AG10803 (cell line): ENCODE data around the gene PLXDC2.

Experiments used
- DNase-seq: peaks from one replicate; pipeline ENCODE4 v3.0.0; 2010; ENCODE audit warnings: low read depth
- H3K4me3 ChIP-seq: 2 replicates; pipeline ENCODE4 v1.5.1; 2011; ENCODE audit warnings: mild to moderate bottlenecking, low read length, control low read depth
- TF ChIP-seq, protein P1 (sequence below): conservative IDR thresholded peaks from 2 replicates; pipeline ENCODE4 v1.5.1; 2011; ENCODE audit warnings: mild to moderate bottlenecking, low read length, control low read depth, inconsistent platforms

PLXDC2 gene

DNA sequence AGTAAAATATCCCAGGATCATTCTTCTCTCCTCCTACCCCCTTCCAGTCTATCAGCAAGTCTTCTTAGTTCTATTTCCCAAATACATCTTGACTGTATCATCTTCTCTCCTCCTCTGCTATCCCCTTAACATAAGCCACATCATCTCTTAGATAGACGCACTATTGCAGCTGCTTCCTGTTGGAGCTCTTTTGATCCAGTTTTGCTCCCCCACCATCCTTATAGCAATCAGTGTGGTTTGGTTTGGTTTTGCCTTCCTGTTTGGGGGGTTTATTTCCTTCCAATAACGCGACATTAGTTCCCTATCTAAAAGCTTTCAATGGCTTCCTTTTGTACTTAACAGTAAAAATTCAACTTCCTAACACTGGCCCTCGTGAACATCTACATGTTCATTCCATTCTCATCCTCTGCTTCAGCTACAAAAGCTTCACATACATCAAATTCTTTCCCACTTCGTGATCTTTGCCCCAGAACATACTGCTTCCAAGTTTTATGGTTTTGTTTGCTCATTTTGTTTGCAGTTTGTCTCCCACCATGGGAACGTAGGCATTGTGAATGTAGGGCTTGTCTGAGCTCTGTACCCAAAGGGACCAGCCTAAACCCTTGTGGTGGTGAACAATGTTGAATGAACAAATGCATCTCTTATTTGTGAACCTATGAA, 33.7 kb upstream of the PLXDC2 start:
- no peak overlapping the region for H3K4me3 ChIP-seq
- no peak for DNase-seq
- TF ChIP-seq, protein P1, sequence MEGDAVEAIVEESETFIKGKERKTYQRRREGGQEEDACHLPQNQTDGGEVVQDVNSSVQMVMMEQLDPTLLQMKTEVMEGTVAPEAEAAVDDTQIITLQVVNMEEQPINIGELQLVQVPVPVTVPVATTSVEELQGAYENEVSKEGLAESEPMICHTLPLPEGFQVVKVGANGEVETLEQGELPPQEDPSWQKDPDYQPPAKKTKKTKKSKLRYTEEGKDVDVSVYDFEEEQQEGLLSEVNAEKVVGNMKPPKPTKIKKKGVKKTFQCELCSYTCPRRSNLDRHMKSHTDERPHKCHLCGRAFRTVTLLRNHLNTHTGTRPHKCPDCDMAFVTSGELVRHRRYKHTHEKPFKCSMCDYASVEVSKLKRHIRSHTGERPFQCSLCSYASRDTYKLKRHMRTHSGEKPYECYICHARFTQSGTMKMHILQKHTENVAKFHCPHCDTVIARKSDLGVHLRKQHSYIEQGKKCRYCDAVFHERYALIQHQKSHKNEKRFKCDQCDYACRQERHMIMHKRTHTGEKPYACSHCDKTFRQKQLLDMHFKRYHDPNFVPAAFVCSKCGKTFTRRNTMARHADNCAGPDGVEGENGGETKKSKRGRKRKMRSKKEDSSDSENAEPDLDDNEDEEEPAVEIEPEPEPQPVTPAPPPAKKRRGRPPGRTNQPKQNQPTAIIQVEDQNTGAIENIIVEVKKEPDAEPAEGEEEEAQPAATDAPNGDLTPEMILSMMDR: no peak

- TF ChIP-seq, protein P1: no peak
- DNase-seq: no peak
- no peak overlapping the region for H3K4me3 ChIP-seq
Observed at GRCh38 chr10:19783721-19784120, 32.5 kb upstream of the PLXDC2 start.

GRCh38 chr10:19785366-19785765, 30.9 kb upstream of the PLXDC2 start:
- DNase-seq: no peak
- TF ChIP-seq, protein P1: no peak
- no peak overlapping the region for H3K4me3 ChIP-seq

DNA sequence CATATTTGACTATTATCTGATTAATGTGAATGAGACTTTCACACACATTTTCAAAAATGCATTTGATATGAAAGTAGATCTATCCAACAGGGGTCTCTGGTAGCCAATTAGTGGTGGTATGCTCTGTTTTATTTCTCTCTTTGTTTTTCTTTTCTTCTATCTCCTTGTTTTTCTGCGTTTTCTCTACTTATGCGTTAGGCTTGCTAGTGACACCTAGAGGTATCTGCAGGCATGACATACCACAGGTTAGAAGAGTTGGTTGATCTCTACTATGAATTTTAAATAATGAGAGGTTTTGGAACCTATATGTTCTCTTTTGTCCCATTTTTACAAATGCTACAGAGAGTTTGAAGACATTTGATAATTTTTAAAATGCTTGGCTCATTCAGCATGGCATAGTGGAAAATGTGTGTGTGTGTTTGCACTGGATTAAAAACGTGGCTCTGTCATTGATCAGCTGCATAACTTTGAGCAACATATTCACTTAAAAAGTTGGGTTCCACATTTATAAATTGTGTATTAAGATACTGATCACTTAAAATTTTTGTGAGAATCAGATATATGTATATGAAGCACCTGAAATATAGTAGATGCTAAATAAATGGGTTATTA, 28.1 kb upstream of the PLXDC2 start:
- TF ChIP-seq, protein P1: peak; percentile 98
- DNase-seq: peak; percentile 59
- no peak overlapping the region for H3K4me3 ChIP-seq

DNA sequence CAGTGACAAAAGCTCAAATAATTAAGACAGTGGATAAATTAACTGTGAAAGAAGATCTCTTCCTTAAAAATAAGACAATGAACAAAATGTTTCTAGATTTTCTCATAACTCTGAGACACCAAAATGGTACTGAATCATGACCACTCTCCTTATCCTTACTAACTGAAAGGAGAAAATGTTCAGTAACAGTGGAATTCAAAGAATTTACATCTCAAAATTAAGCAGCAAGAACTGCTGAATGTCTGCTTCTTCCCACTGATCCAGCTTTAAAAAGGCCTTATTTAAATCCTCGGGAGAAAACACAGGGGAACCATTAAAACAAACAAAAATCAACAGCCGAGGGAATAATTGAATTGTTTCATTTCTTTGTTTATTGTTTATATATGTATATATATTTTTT, 27.3 kb upstream of the PLXDC2 start:
- TF ChIP-seq, protein P1: no peak
- DNase-seq: no peak
- H3K4me3 ChIP-seq: no peak overlapping the region

DNA sequence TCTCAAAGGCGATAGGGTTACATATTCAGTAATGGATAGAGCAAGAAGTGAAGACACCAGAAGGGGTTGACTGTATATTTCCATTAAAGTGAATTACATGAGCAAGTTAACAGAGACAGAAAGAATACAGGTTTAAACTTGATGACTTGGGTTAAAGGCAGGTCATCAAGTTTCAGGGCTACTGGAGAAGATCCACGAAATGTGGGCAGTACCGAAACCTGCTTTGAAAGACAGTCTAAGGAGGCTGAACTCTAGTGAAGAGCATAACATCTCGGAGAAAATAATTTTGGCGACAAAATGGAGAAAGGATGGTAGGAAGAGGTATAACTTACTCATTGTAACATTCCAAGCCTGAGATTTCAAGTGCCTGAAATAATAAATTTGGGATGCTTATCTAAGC, 26.6 kb upstream of the PLXDC2 start:
- DNase-seq: no peak
- no peak overlapping the region for H3K4me3 ChIP-seq
- TF ChIP-seq, protein P1: no peak

- TF ChIP-seq, protein P1: no peak
- no peak for DNase-seq
- no peak overlapping the region for H3K4me3 ChIP-seq
Observed at GRCh38 chr10:19791032-19791431, 25.2 kb upstream of the PLXDC2 start.
